Breast epithelium (tissue), 3 donors: Measurements from ENCODE around the gene GBF1.

Experiments used
- POLR2A ChIP-seq: fragments of 450-650 bp; IDR thresholded peaks from one replicate; pipeline ENCODE4 v1.6.1; 2016; ENCODE audit warnings: antibody characterized with exemption, mild to moderate bottlenecking, moderate library complexity
- POLR2AphosphoS5 ChIP-seq, 3 donors: sonication (generic); formaldehyde crosslinking; IDR thresholded peaks; one replicate each; pipeline ENCODE4 v1.6.1; 2017; ENCODE audit warnings: antibody characterized with exemption in 3 of 3
- TF ChIP-seq, protein P1 (sequence below), 3 donors: fragments of 450-650 bp; IDR thresholded peaks; one replicate each; pipeline ENCODE4 v1.5.1; 2016 to 2017; ENCODE audit warnings: antibody characterized with exemption in 3 of 3, mild to moderate bottlenecking in 3 of 3, moderate library complexity in 3 of 3

DNA sequence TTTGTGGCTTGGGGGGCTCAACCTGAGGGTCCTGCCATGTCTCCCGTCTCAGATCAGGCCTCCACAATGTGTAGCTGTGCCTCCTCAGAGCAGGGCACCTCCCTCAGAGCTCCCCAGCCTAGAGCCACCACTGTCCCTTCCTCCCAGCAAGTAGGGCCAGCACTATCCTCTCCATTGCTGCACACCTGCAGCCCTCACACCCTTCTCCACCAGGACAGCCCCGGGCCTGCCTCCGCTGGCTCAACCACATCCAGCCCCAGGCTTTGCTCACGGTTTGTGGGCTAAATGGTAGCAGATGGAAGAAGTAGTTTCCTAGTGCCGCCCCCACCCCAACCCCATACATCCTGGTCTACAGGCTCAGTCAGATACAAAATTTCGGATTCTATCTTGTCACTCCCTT lies 160.3 kb downstream of the GBF1 start:
- TF ChIP-seq POLR2AphosphoS5 (IDR thresholded peaks at IDR 0.05) (no peak), POLR2A (no peak)
- TF ChIP-seq, protein P1, sequence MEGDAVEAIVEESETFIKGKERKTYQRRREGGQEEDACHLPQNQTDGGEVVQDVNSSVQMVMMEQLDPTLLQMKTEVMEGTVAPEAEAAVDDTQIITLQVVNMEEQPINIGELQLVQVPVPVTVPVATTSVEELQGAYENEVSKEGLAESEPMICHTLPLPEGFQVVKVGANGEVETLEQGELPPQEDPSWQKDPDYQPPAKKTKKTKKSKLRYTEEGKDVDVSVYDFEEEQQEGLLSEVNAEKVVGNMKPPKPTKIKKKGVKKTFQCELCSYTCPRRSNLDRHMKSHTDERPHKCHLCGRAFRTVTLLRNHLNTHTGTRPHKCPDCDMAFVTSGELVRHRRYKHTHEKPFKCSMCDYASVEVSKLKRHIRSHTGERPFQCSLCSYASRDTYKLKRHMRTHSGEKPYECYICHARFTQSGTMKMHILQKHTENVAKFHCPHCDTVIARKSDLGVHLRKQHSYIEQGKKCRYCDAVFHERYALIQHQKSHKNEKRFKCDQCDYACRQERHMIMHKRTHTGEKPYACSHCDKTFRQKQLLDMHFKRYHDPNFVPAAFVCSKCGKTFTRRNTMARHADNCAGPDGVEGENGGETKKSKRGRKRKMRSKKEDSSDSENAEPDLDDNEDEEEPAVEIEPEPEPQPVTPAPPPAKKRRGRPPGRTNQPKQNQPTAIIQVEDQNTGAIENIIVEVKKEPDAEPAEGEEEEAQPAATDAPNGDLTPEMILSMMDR (IDR thresholded peaks at IDR 0.05): no peak
